Tongue (tissue), 2 donors: ENCODE data around the gene NCKAP5L. TPM values are rescaled to one million over a fixed set of nuclear protein-coding genes. Genes with fewer than 3 reads are reported as not detected.

ENCODE experiments used
- DNase-seq: peaks from one replicate; pipeline ENCODE4 v3.0.0-alpha.2; 2015
- total RNA-seq: library from RNA; depleted of rRNA; stranded (reverse); fragments of >200 nt; gene quantifications from one replicate; pipeline ENCODE4 v1.2.3, GENCODE V29; 2014

Gene NCKAP5L
- 14.3 TPM for total RNA-seq

GRCh38 chr12:49828133-49829091 lies at the start of gene NCKAP5L:
Gene NCKAP5L (minus strand): TSS chr12:49828413. CDS start chr12:49804044, 24,369 bp downstream.
- peak; percentile 99 for DNase-seq

- DNase-seq, result no peak
These were observed 48.9 kb upstream of the NCKAP5L start for GRCh38 chr12:49877066-49877465.

- no peak for DNase-seq
These were observed 47.9 kb upstream of the NCKAP5L start for GRCh38 chr12:49876070-49876469.

- DNase-seq, result no peak
These were observed 47.0 kb upstream of the NCKAP5L start for GRCh38 chr12:49875115-49875720.

GRCh38 chr12:49874142-49874897 lies 46.1 kb upstream of the NCKAP5L start:
- DNase-seq, result no peak

GRCh38 chr12:49873361-49873934 lies 45.2 kb upstream of the NCKAP5L start:
- DNase-seq, result no peak

GRCh38 chr12:49872781-49873181 lies 44.6 kb upstream of the NCKAP5L start:
- DNase-seq, result no peak

- DNase-seq, result no peak
These were observed 44.2 kb upstream of the NCKAP5L start for GRCh38 chr12:49872381-49872780.

- DNase-seq, result peak; percentile 67
These were observed 43.6 kb upstream of the NCKAP5L start for GRCh38 chr12:49871811-49872251.

GRCh38 chr12:49871263-49871561 lies 43.0 kb upstream of the NCKAP5L start:
- no peak for DNase-seq

- DNase-seq, result no peak
These were observed 42.5 kb upstream of the NCKAP5L start for GRCh38 chr12:49870501-49871262.

- no peak for DNase-seq
These were observed 41.7 kb upstream of the NCKAP5L start for GRCh38 chr12:49869816-49870500.

- DNase-seq, result peak; percentile 97
These were observed 41.0 kb upstream of the NCKAP5L start for GRCh38 chr12:49868952-49869815.

GRCh38 chr12:49868449-49868848 lies 40.2 kb upstream of the NCKAP5L start:
- DNase-seq, result no peak

- DNase-seq, result peak; percentile 45
These were observed 39.5 kb upstream of the NCKAP5L start for GRCh38 chr12:49867570-49868341.

GRCh38 chr12:49866859-49867569 lies 38.8 kb upstream of the NCKAP5L start:
- DNase-seq, result peak; percentile 90

GRCh38 chr12:49865782-49866135 lies 37.5 kb upstream of the NCKAP5L start:
- DNase-seq, result no peak

- no peak for DNase-seq
These were observed 37.0 kb upstream of the NCKAP5L start for GRCh38 chr12:49865109-49865781.
